Measurements from ENCODE around the gene TUT7. TPM values are rescaled to one million over a fixed set of nuclear protein-coding genes. Genes with fewer than 3 reads are reported as not detected.

The TUT7 gene
- polyA plus RNA-seq, 1 donor from 2014 or later = 21.0 TPM

DNA sequence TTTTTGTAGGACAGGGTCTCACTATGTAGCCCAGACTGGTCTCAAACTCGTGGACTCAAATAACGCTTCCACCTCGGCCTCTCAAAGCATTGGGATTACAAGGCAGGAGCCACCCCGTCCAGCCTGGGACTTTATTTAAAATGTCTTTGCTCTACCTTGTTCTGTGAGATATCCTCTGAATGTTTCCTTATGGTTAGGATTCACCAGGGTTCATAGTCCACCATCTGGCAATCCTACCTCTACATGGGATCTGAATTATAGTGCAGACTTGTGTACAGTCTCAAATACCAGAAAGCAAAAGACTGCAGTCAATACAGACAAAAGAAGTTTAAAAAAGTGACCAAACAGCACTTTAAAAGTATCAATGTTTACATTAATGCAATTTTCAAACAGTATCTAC is 82.0 kb downstream of the TUT7 start:
- Histone ChIP-seq H3K4me3 (ENCODE audit: low read length) (no peak overlapping the region), H3K9me2 (ENCODE audit: insufficient read depth, low read length) (no peaks in the 10 kb centered on the region), H3K27me3 (ENCODE audit: insufficient read depth, low read depth, low read length) (no peaks in the 10 kb centered on the region), H3K27ac (ENCODE audit: low read length) (no peak overlapping the region), H3F3A (ENCODE audit: insufficient read depth, low read length, poor library complexity, severe bottlenecking) (no peaks in the 10 kb centered on the region), H4K20me1 (ENCODE audit: insufficient read depth) (no peaks in the 10 kb centered on the region), H3K79me2 (replicated peaks; ENCODE audit: insufficient read depth, low read length) (peaks cover 19% of the 10 kb centered on the region), H3K36me3 (ENCODE audit: insufficient read depth, low read length) (peaks cover 16% of the 10 kb centered on the region), H3K9me3 (ENCODE audit: low read length) (no peaks in the 10 kb centered on the region), H3K4me2 (ENCODE audit: low read length) (no peak overlapping the region), H2AFZ (ENCODE audit: low read depth, low read length) (no peak overlapping the region), H3K9ac (ENCODE audit: low read length) (no peak overlapping the region)
- TF ChIP-seq SMC3 (conservative IDR thresholded peaks at IDR 0.05; ENCODE audit: poor library complexity) (no peak), MXI1 (conservative IDR thresholded peaks at IDR 0.05; ENCODE audit: poor library complexity, severe bottlenecking) (no peak), RAD21 (conservative IDR thresholded peaks at IDR 0.05) (no peak), EP300 (conservative IDR thresholded peaks at IDR 0.05; ENCODE audit: poor library complexity, severe bottlenecking) (no peak), EZH2 (IDR thresholded peaks at IDR 0.05; ENCODE audit: borderline replicate concordance, insufficient read depth, low read length, poor library complexity, severe bottlenecking) (no peak), TAF1 (IDR thresholded peaks at IDR 0.05; ENCODE audit: low read depth) (no peak), POLR2AphosphoS5 (IDR thresholded peaks at IDR 0.05) (no peak)
- TF ChIP-seq, protein P1, sequence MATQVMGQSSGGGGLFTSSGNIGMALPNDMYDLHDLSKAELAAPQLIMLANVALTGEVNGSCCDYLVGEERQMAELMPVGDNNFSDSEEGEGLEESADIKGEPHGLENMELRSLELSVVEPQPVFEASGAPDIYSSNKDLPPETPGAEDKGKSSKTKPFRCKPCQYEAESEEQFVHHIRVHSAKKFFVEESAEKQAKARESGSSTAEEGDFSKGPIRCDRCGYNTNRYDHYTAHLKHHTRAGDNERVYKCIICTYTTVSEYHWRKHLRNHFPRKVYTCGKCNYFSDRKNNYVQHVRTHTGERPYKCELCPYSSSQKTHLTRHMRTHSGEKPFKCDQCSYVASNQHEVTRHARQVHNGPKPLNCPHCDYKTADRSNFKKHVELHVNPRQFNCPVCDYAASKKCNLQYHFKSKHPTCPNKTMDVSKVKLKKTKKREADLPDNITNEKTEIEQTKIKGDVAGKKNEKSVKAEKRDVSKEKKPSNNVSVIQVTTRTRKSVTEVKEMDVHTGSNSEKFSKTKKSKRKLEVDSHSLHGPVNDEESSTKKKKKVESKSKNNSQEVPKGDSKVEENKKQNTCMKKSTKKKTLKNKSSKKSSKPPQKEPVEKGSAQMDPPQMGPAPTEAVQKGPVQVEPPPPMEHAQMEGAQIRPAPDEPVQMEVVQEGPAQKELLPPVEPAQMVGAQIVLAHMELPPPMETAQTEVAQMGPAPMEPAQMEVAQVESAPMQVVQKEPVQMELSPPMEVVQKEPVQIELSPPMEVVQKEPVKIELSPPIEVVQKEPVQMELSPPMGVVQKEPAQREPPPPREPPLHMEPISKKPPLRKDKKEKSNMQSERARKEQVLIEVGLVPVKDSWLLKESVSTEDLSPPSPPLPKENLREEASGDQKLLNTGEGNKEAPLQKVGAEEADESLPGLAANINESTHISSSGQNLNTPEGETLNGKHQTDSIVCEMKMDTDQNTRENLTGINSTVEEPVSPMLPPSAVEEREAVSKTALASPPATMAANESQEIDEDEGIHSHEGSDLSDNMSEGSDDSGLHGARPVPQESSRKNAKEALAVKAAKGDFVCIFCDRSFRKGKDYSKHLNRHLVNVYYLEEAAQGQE (IDR thresholded peaks at IDR 0.05; ENCODE audit: borderline replicate concordance) = no peak
- TF ChIP-seq, protein P2, sequence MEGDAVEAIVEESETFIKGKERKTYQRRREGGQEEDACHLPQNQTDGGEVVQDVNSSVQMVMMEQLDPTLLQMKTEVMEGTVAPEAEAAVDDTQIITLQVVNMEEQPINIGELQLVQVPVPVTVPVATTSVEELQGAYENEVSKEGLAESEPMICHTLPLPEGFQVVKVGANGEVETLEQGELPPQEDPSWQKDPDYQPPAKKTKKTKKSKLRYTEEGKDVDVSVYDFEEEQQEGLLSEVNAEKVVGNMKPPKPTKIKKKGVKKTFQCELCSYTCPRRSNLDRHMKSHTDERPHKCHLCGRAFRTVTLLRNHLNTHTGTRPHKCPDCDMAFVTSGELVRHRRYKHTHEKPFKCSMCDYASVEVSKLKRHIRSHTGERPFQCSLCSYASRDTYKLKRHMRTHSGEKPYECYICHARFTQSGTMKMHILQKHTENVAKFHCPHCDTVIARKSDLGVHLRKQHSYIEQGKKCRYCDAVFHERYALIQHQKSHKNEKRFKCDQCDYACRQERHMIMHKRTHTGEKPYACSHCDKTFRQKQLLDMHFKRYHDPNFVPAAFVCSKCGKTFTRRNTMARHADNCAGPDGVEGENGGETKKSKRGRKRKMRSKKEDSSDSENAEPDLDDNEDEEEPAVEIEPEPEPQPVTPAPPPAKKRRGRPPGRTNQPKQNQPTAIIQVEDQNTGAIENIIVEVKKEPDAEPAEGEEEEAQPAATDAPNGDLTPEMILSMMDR (IDR thresholded peaks at IDR 0.05; ENCODE audit: poor library complexity, severe bottlenecking) = no peak

DNA sequence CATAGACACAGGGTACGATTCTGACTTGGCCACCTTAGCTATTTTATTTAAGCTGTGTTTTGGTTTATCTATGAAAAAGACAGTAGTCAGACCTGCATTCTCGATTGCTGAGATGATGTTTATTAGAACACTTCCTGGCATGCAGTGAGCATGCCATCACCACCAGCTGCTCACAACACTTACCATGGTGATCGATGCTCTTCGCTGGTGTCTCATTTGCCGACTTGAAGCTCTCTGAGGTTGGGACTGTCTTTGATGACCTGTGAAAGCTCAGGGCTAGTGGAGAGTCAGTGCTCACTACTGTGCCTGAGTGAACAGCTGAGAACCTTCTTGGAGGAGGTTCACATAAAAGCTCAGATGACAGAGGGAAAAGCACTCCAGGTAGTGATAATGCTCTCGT is 90.3 kb downstream of the TUT7 start:
- no peaks in the 10 kb centered on the region for H3F3A ChIP-seq (ENCODE audit: insufficient read depth, low read length, poor library complexity, severe bottlenecking)
- H3K4me2 ChIP-seq (ENCODE audit: low read length) = no peak overlapping the region
- no peaks in the 10 kb centered on the region for H3K27me3 ChIP-seq (ENCODE audit: insufficient read depth, low read depth, low read length)
- no peaks in the 10 kb centered on the region for H4K20me1 ChIP-seq (ENCODE audit: insufficient read depth)
- H3K9me2 ChIP-seq (ENCODE audit: insufficient read depth, low read length) = no peaks in the 10 kb centered on the region
- H3K9ac ChIP-seq (ENCODE audit: low read length) = no peak overlapping the region
- TF ChIP-seq EZH2 (IDR thresholded peaks at IDR 0.05; ENCODE audit: borderline replicate concordance, insufficient read depth, low read length, poor library complexity, severe bottlenecking) (no peak), MXI1 (conservative IDR thresholded peaks at IDR 0.05; ENCODE audit: poor library complexity, severe bottlenecking) (no peak), POLR2AphosphoS5 (IDR thresholded peaks at IDR 0.05) (no peak)
- TF ChIP-seq, protein P2 (IDR thresholded peaks at IDR 0.05; ENCODE audit: poor library complexity, severe bottlenecking) = no peak
- H2AFZ ChIP-seq (ENCODE audit: low read depth, low read length) = no peak overlapping the region
- no peaks in the 10 kb centered on the region for H3K9me3 ChIP-seq (ENCODE audit: low read length)
- H3K36me3 ChIP-seq (ENCODE audit: insufficient read depth, low read length) = no peaks in the 10 kb centered on the region
- H3K27ac ChIP-seq (ENCODE audit: low read length) = no peak overlapping the region
- no peak overlapping the region for H3K4me3 ChIP-seq (ENCODE audit: low read length)
- H3K79me2 ChIP-seq (replicated peaks; ENCODE audit: insufficient read depth, low read length) = no peaks in the 10 kb centered on the region
